ENCODE data around the gene SBSN.

DNA sequence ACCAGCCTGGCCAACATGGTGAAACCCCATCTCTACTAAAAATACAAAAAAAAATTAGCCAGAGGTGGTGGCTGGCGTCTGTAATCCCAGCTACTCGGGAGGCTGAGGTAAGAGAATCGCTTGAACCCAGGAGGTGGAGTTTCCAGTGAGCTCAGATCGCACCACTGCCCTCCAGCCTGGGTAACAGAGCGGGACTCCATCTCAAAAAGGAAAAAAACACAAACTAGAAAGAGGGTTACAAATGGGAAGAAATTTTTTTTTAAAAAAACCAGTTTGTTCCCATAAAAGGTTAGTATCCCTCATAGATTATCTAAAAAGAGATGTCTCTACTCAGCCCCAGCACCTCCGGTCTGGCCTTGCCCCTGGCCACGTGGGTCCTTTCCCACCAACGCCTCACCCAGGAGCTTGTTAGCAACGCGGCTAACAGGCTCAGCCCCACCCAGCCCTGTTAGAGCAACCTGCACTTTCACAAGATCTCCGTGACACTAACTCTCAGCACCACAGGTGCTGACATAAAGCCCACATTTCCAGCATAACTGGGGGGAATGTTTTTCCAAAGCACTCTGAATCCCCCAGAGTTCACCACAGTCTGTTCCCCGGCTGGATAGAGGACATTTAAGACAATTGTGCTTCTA is 19.0 kb downstream of the SBSN start:
- no peak for TF ChIP-seq EZH2 (IDR thresholded peaks at IDR 0.05; ENCODE audit: insufficient read depth, low read length)
- TF ChIP-seq, protein P1, sequence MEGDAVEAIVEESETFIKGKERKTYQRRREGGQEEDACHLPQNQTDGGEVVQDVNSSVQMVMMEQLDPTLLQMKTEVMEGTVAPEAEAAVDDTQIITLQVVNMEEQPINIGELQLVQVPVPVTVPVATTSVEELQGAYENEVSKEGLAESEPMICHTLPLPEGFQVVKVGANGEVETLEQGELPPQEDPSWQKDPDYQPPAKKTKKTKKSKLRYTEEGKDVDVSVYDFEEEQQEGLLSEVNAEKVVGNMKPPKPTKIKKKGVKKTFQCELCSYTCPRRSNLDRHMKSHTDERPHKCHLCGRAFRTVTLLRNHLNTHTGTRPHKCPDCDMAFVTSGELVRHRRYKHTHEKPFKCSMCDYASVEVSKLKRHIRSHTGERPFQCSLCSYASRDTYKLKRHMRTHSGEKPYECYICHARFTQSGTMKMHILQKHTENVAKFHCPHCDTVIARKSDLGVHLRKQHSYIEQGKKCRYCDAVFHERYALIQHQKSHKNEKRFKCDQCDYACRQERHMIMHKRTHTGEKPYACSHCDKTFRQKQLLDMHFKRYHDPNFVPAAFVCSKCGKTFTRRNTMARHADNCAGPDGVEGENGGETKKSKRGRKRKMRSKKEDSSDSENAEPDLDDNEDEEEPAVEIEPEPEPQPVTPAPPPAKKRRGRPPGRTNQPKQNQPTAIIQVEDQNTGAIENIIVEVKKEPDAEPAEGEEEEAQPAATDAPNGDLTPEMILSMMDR (IDR thresholded peaks at IDR 0.05; ENCODE audit: insufficient read depth, low read depth, low read length), result no peak
